ENCODE measurements around the gene ISCA2. TPM values are rescaled to one million over a fixed set of nuclear protein-coding genes. Genes with fewer than 3 reads are reported as not detected.

The ISCA2 gene
- total RNA-seq, 1 donor from 2014 or later: 21.4 TPM

DNA sequence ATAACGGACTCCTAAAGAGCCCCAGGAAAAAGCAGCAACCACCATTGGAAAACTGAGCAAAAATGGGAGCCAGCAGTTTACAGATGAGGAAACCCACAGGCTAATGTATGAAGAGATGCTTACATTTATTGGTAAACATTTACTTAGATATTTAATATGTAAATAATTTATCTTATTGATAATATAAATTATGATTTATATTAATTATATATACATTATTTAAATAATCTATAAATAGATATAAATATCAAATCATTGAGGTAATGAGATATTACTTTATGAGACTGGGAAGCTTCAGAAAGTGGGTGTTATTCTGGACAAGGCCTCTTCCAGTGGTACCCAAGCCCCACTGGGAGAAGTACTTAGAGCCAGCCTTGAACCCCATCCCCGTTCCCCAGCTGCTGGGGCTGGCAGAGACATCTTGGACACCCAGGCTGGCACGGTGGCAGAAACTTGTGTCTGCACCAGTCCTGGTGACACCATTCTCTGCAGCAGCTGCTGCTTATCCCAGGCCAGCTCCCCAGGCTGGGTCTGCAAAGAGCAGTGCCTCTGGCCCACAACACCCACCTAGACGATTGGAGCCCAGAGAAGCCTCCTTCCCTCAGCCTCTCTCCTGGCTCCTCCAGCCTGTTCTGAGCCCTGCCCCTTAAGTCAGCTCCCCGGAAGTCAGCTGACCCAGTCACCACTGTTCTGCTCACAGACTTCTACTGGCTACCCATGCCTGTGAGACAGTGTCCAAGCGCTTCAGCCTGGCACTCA is 25.9 kb downstream of the ISCA2 start:
- intact Hi-C loops (cut with DNase I): no loop called here
- peaks cover 7% of the 10 kb centered on the region for H3K4me1 ChIP-seq
- H3K27me3 ChIP-seq: no peaks in the 10 kb centered on the region
- TF ChIP-seq, protein P1, sequence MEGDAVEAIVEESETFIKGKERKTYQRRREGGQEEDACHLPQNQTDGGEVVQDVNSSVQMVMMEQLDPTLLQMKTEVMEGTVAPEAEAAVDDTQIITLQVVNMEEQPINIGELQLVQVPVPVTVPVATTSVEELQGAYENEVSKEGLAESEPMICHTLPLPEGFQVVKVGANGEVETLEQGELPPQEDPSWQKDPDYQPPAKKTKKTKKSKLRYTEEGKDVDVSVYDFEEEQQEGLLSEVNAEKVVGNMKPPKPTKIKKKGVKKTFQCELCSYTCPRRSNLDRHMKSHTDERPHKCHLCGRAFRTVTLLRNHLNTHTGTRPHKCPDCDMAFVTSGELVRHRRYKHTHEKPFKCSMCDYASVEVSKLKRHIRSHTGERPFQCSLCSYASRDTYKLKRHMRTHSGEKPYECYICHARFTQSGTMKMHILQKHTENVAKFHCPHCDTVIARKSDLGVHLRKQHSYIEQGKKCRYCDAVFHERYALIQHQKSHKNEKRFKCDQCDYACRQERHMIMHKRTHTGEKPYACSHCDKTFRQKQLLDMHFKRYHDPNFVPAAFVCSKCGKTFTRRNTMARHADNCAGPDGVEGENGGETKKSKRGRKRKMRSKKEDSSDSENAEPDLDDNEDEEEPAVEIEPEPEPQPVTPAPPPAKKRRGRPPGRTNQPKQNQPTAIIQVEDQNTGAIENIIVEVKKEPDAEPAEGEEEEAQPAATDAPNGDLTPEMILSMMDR (IDR thresholded peaks at IDR 0.05): no peak
- no peaks in the 10 kb centered on the region for H3K9me3 ChIP-seq
- H3K4me3 ChIP-seq: no peak overlapping the region
- no peak overlapping the region for H3K27ac ChIP-seq
- no peaks in the 10 kb centered on the region for H3K36me3 ChIP-seq
- DNase-seq (peak; percentile 54), ATAC-seq (no peak)

DNA sequence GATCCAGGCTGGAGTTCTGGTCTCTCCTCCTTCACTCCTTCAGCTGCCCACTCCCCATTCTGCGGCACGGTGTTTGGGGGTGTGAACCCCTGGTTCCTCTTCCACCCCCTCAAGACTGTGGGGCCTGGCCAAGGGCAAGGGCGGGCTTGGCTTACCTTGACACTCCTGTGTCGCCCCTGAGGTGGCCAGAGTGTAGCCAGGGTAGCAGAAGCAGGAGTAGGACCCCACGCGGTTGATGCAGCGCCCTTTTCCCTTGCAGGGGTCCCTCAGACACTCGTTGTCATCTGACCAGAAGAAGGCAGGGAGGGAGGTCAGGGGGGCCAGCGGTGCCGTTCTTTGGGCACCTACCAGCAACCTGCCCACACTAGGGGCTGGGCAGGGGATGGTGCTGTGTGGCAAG is 28.2 kb downstream of the ISCA2 start:
- no peak for DNase-seq
- Histone ChIP-seq H3K36me3 (no peaks in the 10 kb centered on the region), H3K4me1 (peaks cover 7% of the 10 kb centered on the region), H3K4me3 (no peak overlapping the region), H3K27ac (no peak overlapping the region), H3K27me3 (no peaks in the 10 kb centered on the region), H3K9me3 (no peaks in the 10 kb centered on the region)
- TF ChIP-seq, protein P1 (IDR thresholded peaks at IDR 0.05): no peak
- intact Hi-C loops (cut with DNase I): no loop called here
- ATAC-seq: no peak

DNA sequence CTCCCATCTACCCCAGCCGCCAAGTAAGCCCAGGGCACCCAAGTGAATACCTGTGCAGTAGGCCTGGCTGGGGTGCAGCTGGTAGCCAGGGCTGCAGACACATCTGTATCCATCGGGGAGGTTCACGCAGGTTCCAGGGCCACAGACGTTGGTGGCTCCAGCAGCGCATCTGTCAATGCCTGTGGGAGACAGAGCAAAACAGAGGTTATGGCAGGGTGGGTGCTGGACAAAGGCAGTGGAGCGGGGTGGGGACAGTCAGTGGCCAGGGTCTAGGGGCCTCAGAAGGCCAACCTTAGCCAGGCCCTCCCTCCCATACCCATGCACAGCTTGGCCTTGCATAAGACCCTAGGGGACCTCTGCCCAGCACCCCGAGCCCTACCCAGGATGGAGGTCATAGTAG is 29.2 kb downstream of the ISCA2 start:
- TF ChIP-seq, protein P1 (IDR thresholded peaks at IDR 0.05): no peak
- Histone ChIP-seq H3K36me3 (no peaks in the 10 kb centered on the region), H3K9me3 (no peaks in the 10 kb centered on the region), H3K4me3 (no peak overlapping the region), H3K27me3 (no peaks in the 10 kb centered on the region), H3K27ac (no peak overlapping the region), H3K4me1 (peaks cover 10% of the 10 kb centered on the region)
- ATAC-seq (no peak), DNase-seq (no peak)
- intact Hi-C loops (cut with DNase I): no loop called here

DNA sequence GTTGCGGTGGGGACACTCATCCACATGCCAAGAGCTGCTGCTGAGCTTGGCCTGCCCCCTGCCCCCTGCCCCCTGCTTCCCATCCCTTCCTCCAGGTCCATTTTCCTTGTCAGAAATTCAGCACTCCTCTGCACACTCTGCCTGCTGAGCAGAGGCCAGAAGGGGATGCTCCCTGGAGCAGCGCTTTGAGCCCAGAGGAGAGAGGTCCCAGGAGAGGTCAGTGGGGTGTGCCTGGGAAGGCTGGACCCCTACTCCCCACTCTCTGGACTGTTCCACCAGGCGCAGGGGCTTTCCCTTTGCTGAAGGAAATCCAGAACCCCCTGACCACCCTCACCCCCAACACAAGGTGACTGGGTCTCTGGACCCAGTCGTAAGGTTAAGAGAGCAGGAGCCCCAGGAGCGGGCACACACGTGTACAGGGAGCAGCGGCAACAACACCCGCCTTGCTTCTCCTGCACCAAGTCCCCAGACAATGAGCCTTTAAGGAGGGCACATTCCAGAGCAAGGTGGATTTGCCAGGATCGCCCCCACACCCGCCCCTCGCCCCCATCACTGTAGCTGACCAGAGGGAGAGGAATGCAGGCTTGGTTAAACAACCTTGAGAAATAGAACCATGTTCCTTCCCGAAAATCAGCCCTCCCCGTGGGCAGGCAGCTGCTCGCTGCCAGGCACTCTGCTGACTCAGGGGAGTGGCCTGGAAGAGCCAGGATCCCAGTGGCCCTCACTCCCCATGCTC is 30.7 kb downstream of the ISCA2 start:
- TF ChIP-seq, protein P1 (IDR thresholded peaks at IDR 0.05): no peak
- peaks cover 10% of the 10 kb centered on the region for H3K4me1 ChIP-seq
- H3K9me3 ChIP-seq: no peaks in the 10 kb centered on the region
- no peaks in the 10 kb centered on the region for H3K36me3 ChIP-seq
- ATAC-seq: peak; percentile 24
- no peak overlapping the region for H3K4me3 ChIP-seq
- H3K27me3 ChIP-seq: no peaks in the 10 kb centered on the region
- H3K27ac ChIP-seq: peak overlapping the region; percentile 17
- no peak for DNase-seq
- intact Hi-C loops (cut with DNase I): no loop called here

DNA sequence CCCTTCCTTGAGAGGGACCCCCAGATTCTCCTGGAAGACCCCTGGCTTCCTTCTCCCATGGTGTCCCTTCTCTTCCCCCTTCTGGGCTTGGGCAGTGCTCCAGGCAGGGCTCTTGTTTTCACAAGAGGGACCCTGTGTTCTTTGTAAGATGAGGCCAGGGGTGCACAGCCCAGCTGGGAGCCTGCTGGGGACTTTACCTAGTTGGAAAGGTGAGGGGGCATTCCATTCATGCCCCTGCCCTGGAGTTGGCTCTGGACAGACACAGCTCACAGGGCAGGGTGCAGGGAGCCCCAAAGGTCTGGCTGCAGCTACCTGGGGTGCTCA is 31.2 kb downstream of the ISCA2 start:
- H3K36me3 ChIP-seq: no peaks in the 10 kb centered on the region
- H3K27ac ChIP-seq: peak overlapping the region; percentile 17
- DNase-seq (no peak), ATAC-seq (no peak)
- no peaks in the 10 kb centered on the region for H3K9me3 ChIP-seq
- TF ChIP-seq, protein P1 (IDR thresholded peaks at IDR 0.05): no peak
- no peaks in the 10 kb centered on the region for H3K27me3 ChIP-seq
- intact Hi-C loops (cut with DNase I): no loop called here
- H3K4me3 ChIP-seq: no peak overlapping the region
- peaks cover 10% of the 10 kb centered on the region for H3K4me1 ChIP-seq

Data from upper lobe of right lung (tissue), 1 donor.